H54 (cell line): Measurements from ENCODE around the gene PSMC4.

ENCODE experiments used
- DNase-seq: peaks from one replicate; pipeline ENCODE4 v3.0.0; 2011; ENCODE audit warnings: low spot score, mixed read lengths; ENCODE audit not compliant: insufficient read length
- FAIRE-seq: peaks from 3 replicates; lab custom pipeline; 2011; peaks lifted over from hg19 to GRCh38; lab: Jason Lieb, UNC
- POLR2A ChIP-seq: IDR thresholded peaks from 2 replicates; pipeline ENCODE4 v1.6.1; 2011; ENCODE audit warnings: low read depth, mild to moderate bottlenecking, low read length

PSMC4 gene

DNA sequence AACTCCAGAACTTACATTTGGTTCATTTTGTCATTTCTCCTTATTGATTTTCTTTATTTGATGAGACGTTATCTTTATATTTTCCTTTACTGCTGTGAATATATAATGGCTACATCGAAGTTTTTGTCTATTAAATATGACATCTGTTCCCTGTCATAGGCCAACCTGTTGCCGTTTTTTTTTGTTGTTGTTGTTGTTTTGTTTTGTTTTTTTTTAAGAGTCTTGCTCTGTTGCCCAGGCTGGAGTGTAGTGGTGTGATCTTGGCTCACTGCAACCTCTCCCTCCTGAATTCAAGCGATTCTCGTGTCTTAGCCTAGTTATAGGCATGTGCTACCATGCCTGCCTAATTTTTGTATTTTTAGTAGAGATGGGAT lies 55.6 kb downstream of the PSMC4 start:
- DNase-seq (no peak), FAIRE-seq (no peak)
- TF ChIP-seq POLR2A: no peak
